Osteocyte (in vitro differentiated cells): ENCODE measurements around the gene VAMP3. TPM values are rescaled to one million over a fixed set of nuclear protein-coding genes. Genes with fewer than 3 reads are reported as not detected.

Experiments
- DNase-seq: peaks from one replicate; pipeline ENCODE4 v3.0.0; 2021; ENCODE audit warnings: mixed read lengths; ENCODE audit not compliant: unreplicated experiment; ENCODE audit errors: extremely low spot score
- H3K27ac Mint-ChIP-seq: one replicate; pipeline ENCODE4 v1.8.0; 2021; ENCODE audit warnings: mild to moderate bottlenecking, mixed read lengths; ENCODE audit not compliant: unreplicated experiment
- H3K27me3 Mint-ChIP-seq: one replicate; pipeline ENCODE4 v1.8.0; 2021; ENCODE audit warnings: mixed read lengths; ENCODE audit not compliant: unreplicated experiment
- H3K36me3 Mint-ChIP-seq: one replicate; pipeline ENCODE4 v1.8.0; 2021; ENCODE audit warnings: mixed read lengths; ENCODE audit not compliant: unreplicated experiment
- H3K4me1 Mint-ChIP-seq: one replicate; pipeline ENCODE4 v1.8.0; 2021; ENCODE audit warnings: mixed read lengths; ENCODE audit not compliant: unreplicated experiment
- H3K4me3 Mint-ChIP-seq: one replicate; pipeline ENCODE4 v1.8.0; 2021; ENCODE audit warnings: mild to moderate bottlenecking, moderate library complexity, mixed read lengths; ENCODE audit not compliant: unreplicated experiment
- H3K9me3 Mint-ChIP-seq: one replicate; pipeline ENCODE4 v1.8.0; 2021; ENCODE audit warnings: mixed read lengths; ENCODE audit not compliant: unreplicated experiment
- CTCF ChIP-seq: fragments of 200-600 bp; sonication (generic); IDR thresholded peaks from 2 replicates; pipeline ENCODE4 v1.5.0; 2021; ENCODE audit warnings: antibody characterized with exemption, mild to moderate bottlenecking, moderate library complexity
- total RNA-seq: library from RNA; stranded (reverse); gene quantifications from 2 replicates; pipeline ENCODE4 v1.2.1, GENCODE V29; 2021

VAMP3 gene
- total RNA-seq, 1 donor from 2014 or later = 116 TPM

GRCh38 chr1:7770669-7770996 is 463 bp upstream of the VAMP3 start:
- H3K4me1 Mint-ChIP-seq = peaks cover 25% of the 10 kb centered on the region
- H3K36me3 Mint-ChIP-seq = peaks cover 19% of the 10 kb centered on the region
- peak overlapping the region; percentile 80 for H3K4me3 Mint-ChIP-seq
- no peaks in the 10 kb centered on the region for H3K9me3 Mint-ChIP-seq
- peak overlapping the region; percentile 72 for H3K27ac Mint-ChIP-seq
- no peak for DNase-seq
- H3K27me3 Mint-ChIP-seq = no peaks in the 10 kb centered on the region
- TF ChIP-seq CTCF = no peak

GRCh38 chr1:7771823-7772299 is 765 bp downstream of the VAMP3 start:
- DNase-seq = no peak
- Mint-ChIP-seq H3K9me3 (no peaks in the 10 kb centered on the region), H3K27me3 (no peaks in the 10 kb centered on the region), H3K4me1 (peaks cover 25% of the 10 kb centered on the region), H3K4me3 (peak overlapping the region; percentile 82), H3K27ac (peak overlapping the region; percentile 73), H3K36me3 (peaks cover 24% of the 10 kb centered on the region)
- no peak for TF ChIP-seq CTCF

GRCh38 chr1:7777591-7777990 is 6.5 kb downstream of the VAMP3 start:
- TF ChIP-seq CTCF = no peak
- peaks cover 47% of the 10 kb centered on the region for H3K36me3 Mint-ChIP-seq
- DNase-seq = no peak

GRCh38 chr1:7778133-7778628 is 7.1 kb downstream of the VAMP3 start:
- peaks cover 44% of the 10 kb centered on the region for H3K36me3 Mint-ChIP-seq

More at GRCh38 chr1:7777591-7777990, 6.5 kb downstream of the VAMP3 start:
- no peak overlapping the region for H3K27ac Mint-ChIP-seq
- H3K9me3 Mint-ChIP-seq = no peaks in the 10 kb centered on the region
- H3K4me3 Mint-ChIP-seq = no peak overlapping the region
- H3K4me1 Mint-ChIP-seq = peaks cover 14% of the 10 kb centered on the region
- no peaks in the 10 kb centered on the region for H3K27me3 Mint-ChIP-seq

GRCh38 chr1:7780976-7781375 is 9.9 kb downstream of the VAMP3 start:
- H3K36me3 Mint-ChIP-seq = peaks cover 26% of the 10 kb centered on the region
- H3K27me3 Mint-ChIP-seq = no peaks in the 10 kb centered on the region
- peaks cover 13% of the 10 kb centered on the region for H3K4me1 Mint-ChIP-seq
- no peak for TF ChIP-seq CTCF
- H3K9me3 Mint-ChIP-seq = no peaks in the 10 kb centered on the region
- no peak for DNase-seq
- no peak overlapping the region for H3K4me3 Mint-ChIP-seq
- no peak overlapping the region for H3K27ac Mint-ChIP-seq

More at GRCh38 chr1:7778133-7778628, 7.1 kb downstream of the VAMP3 start:
- Mint-ChIP-seq H3K9me3 (no peaks in the 10 kb centered on the region), H3K4me3 (no peak overlapping the region), H3K27ac (no peak overlapping the region), H3K4me1 (peaks cover 16% of the 10 kb centered on the region), H3K27me3 (no peaks in the 10 kb centered on the region)
- no peak for TF ChIP-seq CTCF
- DNase-seq = no peak
